Thoracic aorta (tissue), 2 donors: ENCODE measurements around the gene PPP4C. TPM values are rescaled to one million over a fixed set of nuclear protein-coding genes. Genes with fewer than 3 reads are reported as not detected.

Experiments used
- ATAC-seq: fragments of 150-250 bp; one replicate; pipeline ENCODE4 v1.8.0; 2017; ENCODE audit warnings: low read depth; ENCODE audit not compliant: insufficient number of reproducible peaks, low FRiP score
- DNase-seq: peaks from one replicate; pipeline ENCODE4 v3.0.0-alpha.2; 2020; ENCODE audit warnings: low spot score
- H3K27ac ChIP-seq, 2 donors: fragments of 200-600 bp; sonication (generic); 1 replicate in 1 of 2; 2 replicates in 1 of 2; pipeline ENCODE4 v1.5.1; 2016; ENCODE audit warnings: mild to moderate bottlenecking in 2 of 2, moderate library complexity in 2 of 2
- H3K27me3 ChIP-seq: fragments of 200-600 bp; sonication (generic); replicated peaks from 2 replicates; pipeline ENCODE4 v1.6.0; 2016; ENCODE audit warnings: mild to moderate bottlenecking; ENCODE audit not compliant: insufficient read depth
- H3K36me3 ChIP-seq: fragments of 200-600 bp; sonication (generic); one replicate; pipeline ENCODE4 v1.5.1; 2016
- H3K4me1 ChIP-seq, 2 donors: fragments of 200-600 bp; sonication (generic); 1 replicate in 1 of 2; 2 replicates in 1 of 2; pipeline versions ENCODE4 v1.5.1 to v1.6.0; 2016; ENCODE audit warnings: low read depth in 2 of 2, mild to moderate bottlenecking in 1 of 2; ENCODE audit not compliant: control insufficient read depth in 1 of 2
- H3K4me3 ChIP-seq: fragments of 200-600 bp; sonication (generic); 2 replicates; pipeline ENCODE4 v1.5.1; 2016; ENCODE audit warnings: mild to moderate bottlenecking
- H3K9me3 ChIP-seq: fragments of 200-600 bp; sonication (generic); 2 replicates; pipeline ENCODE4 v1.5.1; 2016
- CTCF ChIP-seq: fragments of 200-600 bp; sonication (generic); IDR thresholded peaks from one replicate; pipeline ENCODE4 v1.5.1; 2019; ENCODE audit warnings: antibody characterized with exemption
- total RNA-seq, 2 donors: library from RNA; depleted of rRNA; stranded (reverse); fragments of >200 nt; gene quantifications; one replicate each; pipeline versions ENCODE4 v1.1.0 to v1.2.3, GENCODE V29; 2016

The PPP4C gene
- total RNA-seq, 2 donors from 2014 or later, result 37.7 to 54.2 TPM

GRCh38 chr16:30131869-30132475 is 56.2 kb downstream of the PPP4C start:
- no peak overlapping the region for H3K27ac ChIP-seq
- no peak overlapping the region for H3K4me3 ChIP-seq
- H3K4me1 ChIP-seq, result no peaks in the 10 kb centered on the region
- ATAC-seq, result no peak
- no peak for TF ChIP-seq CTCF
- no peaks in the 10 kb centered on the region for H3K9me3 ChIP-seq
- H3K36me3 ChIP-seq, result no peaks in the 10 kb centered on the region
- no peaks in the 10 kb centered on the region for H3K27me3 ChIP-seq
- DNase-seq, result no peak

GRCh38 chr16:30132591-30132990 is 56.8 kb downstream of the PPP4C start:
- no peaks in the 10 kb centered on the region for H3K9me3 ChIP-seq
- H3K36me3 ChIP-seq, result no peaks in the 10 kb centered on the region
- no peak for ATAC-seq
- no peaks in the 10 kb centered on the region for H3K4me1 ChIP-seq
- no peak for DNase-seq
- TF ChIP-seq CTCF, result no peak
- no peak overlapping the region for H3K27ac ChIP-seq
- no peak overlapping the region for H3K4me3 ChIP-seq
- H3K27me3 ChIP-seq, result no peaks in the 10 kb centered on the region

Other genes starting within 250 kb of the PPP4C start
- 100 to 1,000 TPM in 1 of 2 donors, 10 to 100 TPM in 1; 92.1 to 107 TPM for gene CDIPT, start 212.8 kb upstream of the PPP4C start, total RNA-seq
- gene SEZ6L2, start 176.4 kb upstream of the PPP4C start, total RNA-seq, result 1 to 10 TPM in 1 of 2 donors, under 1 TPM in 1; 0.63 to 1.4 TPM
- under 1 TPM in 1 of 2 donors, not detected in 1; 0.27 TPM for gene ASPHD1, start 175.5 kb upstream of the PPP4C start, total RNA-seq
- 10 to 100 TPM; 29.2 to 37.1 TPM for gene KCTD13, start 149.8 kb upstream of the PPP4C start, total RNA-seq
- gene TMEM219, start 113.9 kb upstream of the PPP4C start, total RNA-seq, result 100 to 1,000 TPM in 1 of 2 donors, 10 to 100 TPM in 1; 79.7 to 161 TPM
- gene TAOK2, start 102.1 kb upstream of the PPP4C start, total RNA-seq, result 10 to 100 TPM; 54.6 to 55.0 TPM
- 10 to 100 TPM in 1 of 2 donors, 1 to 10 TPM in 1; 6.1 to 17.7 TPM for gene HIRIP3, start 80.4 kb upstream of the PPP4C start, total RNA-seq
- 10 to 100 TPM; 67.4 to 81.8 TPM for gene INO80E, start 79.8 kb upstream of the PPP4C start, total RNA-seq
- gene DOC2A, start 65.0 kb upstream of the PPP4C start, total RNA-seq, result under 1 TPM in 1 of 2 donors, not detected in 1; 0.56 TPM
- gene C16orf92, start 52.8 kb upstream of the PPP4C start, total RNA-seq, result not detected
- not detected for gene TLCD3B, start 44.7 kb upstream of the PPP4C start, total RNA-seq
- 100 to 1,000 TPM; 569 to 841 TPM for gene ALDOA, start 10.2 kb upstream of the PPP4C start, total RNA-seq
- under 1 TPM in 1 of 2 donors, not detected in 1; 0.56 TPM for gene TBX6, start 15.9 kb downstream of the PPP4C start, total RNA-seq
- gene YPEL3, start 20.2 kb downstream of the PPP4C start, total RNA-seq, result 100 to 1,000 TPM in 1 of 2 donors, 10 to 100 TPM in 1; 69.2 to 105 TPM
- 1 to 10 TPM; 4.6 to 6.0 TPM for gene GDPD3, start 37.5 kb downstream of the PPP4C start, total RNA-seq
- 100 to 1,000 TPM in 1 of 2 donors, 10 to 100 TPM in 1; 41.3 to 108 TPM for gene MAPK3, start 47.2 kb downstream of the PPP4C start, total RNA-seq
- 10 to 100 TPM; 78.1 to 87.8 TPM for gene CORO1A, start 107.6 kb downstream of the PPP4C start, total RNA-seq
- 100 to 1,000 TPM in 1 of 2 donors, 10 to 100 TPM in 1; 83.4 to 224 TPM for gene BOLA2B, start 117.7 kb downstream of the PPP4C start, total RNA-seq
- gene SLX1A, start 117.9 kb downstream of the PPP4C start, total RNA-seq, result 10 to 100 TPM; 20.1 to 43.6 TPM
- gene SULT1A3, start 123.3 kb downstream of the PPP4C start, total RNA-seq, result 10 to 100 TPM; 11.1 to 15.6 TPM
- gene NPIPB13, start 172.5 kb downstream of the PPP4C start, total RNA-seq, result 10 to 100 TPM in 1 of 2 donors, 1 to 10 TPM in 1; 6.5 to 14.0 TPM